ENCODE results near the gene TRIM29.

Gene TRIM29

DNA sequence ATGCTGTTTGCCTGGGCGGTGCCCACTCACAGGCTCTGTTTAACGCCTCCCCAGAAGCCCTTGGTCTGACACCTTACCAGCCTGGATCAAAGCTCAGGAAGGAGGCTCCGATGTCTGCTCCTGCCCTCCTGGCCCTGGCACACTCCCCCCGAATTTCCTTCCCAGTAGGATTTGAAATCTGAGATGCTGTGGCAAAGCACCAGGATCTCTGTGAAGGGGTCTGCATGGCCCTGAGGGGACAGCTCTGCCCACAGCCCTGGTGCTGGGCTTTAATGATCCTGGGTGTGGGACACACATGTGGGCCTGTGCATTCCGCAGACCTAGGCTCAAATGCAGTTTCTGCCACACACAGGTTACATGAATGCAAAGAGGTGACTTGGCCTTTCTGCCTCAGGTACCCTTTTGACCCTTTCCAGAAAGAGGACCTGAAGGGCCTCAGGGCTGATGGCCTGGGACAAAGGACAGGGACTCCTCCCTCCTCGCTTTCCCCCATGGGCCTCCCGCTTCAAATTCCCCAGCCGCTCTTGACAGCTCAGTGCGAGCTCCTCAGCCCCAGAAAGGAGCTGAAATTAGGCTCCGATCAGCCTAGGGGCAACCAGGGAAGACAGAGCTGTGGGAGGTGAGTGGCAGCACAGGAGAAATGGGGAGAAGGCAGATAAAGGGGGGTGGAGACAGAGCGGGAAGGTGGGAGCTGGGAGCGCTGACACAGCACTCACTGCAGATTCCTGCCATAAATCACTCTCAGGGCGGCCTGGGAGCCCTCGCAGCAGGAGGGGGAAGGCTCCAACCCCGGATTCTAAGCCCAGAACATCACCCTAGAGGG lies 41.3 kb downstream of the TRIM29 start:
- DNase-seq (ENCODE audit: low spot score): no peak

GRCh38 chr11:120095516-120095915 lies 42.4 kb downstream of the TRIM29 start:
- DNase-seq (ENCODE audit: low spot score): no peak

DNA sequence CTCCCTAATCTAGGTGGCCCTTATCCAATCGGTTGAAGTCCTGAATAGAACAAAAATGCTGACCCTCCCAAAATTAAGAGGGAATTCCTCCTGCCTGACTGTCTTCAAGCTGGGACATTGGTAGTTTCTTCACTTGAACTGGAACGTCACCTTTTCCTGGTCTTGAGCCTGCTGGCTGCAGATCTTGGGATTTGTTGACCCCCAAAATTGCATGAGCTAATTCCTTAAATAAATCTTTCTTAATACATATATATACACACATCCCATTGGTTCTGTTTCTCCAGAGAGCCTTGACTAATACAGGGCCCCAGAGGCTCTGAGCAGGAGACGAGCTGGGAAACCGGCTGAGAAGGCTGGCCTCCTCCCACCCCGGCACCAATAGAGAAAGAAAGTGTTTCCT lies 46.2 kb downstream of the TRIM29 start:
- DNase-seq (ENCODE audit: low spot score): no peak

- DNase-seq (ENCODE audit: low spot score): no peak
These were observed 46.8 kb downstream of the TRIM29 start for GRCh38 chr11:120091121-120091520.

GRCh38 chr11:120090411-120090810 lies 47.5 kb downstream of the TRIM29 start:
- no peak for DNase-seq (ENCODE audit: low spot score)

- no peak for DNase-seq (ENCODE audit: low spot score)
These were observed 48.6 kb downstream of the TRIM29 start for GRCh38 chr11:120089036-120090001.

DNA sequence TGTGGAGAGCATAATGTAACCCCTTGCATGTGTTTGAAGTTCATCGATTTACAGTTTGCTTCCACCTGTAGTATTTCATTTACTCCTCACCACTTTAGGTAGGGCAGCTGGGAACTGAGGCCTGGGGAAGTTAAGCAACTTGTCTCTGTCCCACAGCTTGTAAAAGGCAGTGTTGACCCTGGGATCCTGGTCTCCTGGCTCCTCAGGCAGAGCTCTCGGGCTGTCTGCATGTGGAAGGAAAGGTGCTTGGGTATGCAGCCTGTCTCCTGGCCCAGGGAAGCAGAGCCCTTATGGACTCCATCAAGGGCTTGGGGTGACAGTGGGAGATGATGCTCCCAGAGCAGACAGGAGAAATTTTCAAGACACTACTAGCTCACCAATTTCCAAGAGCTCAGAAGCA lies 49.9 kb downstream of the TRIM29 start:
- DNase-seq (ENCODE audit: low spot score): no peak

DNA sequence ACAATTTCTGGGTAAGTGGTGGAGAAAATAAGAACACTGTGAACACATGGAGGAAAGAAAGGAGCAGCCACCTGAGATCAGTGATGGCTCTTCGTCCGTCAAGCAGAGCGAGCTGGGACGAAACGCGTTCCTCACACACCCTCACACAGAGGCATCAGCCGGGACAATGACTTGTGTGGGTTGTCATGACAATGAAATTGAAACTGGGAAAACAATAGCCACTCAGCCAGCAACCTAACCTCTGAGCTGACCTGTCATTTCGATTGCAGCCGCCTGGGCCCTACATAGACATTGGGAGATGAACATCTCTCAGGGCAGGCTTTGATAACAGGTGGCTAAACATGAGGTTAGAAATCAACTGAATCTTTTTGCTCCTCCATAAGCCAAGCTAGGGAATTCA lies 51.3 kb downstream of the TRIM29 start:
- DNase-seq (ENCODE audit: low spot score): no peak

- peak; percentile 34 for DNase-seq (ENCODE audit: low spot score)
These were observed 57.9 kb downstream of the TRIM29 start for GRCh38 chr11:120079750-120080610.

DNA sequence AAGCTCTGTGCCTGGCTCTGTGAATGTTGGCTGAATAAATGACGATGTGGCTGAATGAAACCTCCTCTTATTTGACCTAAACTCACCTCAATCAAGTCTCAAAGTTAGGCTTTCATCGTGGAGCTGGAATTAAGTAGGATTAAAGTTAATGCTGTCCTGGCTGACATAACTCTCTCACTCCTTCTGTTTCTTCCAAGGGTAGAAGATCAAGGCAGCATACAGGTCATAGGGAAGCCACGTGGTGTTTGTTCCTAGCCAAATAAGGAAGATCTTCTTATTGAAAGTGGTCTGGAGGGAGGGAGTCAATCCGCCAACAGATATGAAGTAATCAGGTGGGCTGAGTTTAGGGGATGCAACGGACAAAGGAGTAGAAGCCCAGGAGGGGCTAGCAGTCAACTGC lies 59.5 kb downstream of the TRIM29 start:
- DNase-seq (ENCODE audit: low spot score): no peak

DNA sequence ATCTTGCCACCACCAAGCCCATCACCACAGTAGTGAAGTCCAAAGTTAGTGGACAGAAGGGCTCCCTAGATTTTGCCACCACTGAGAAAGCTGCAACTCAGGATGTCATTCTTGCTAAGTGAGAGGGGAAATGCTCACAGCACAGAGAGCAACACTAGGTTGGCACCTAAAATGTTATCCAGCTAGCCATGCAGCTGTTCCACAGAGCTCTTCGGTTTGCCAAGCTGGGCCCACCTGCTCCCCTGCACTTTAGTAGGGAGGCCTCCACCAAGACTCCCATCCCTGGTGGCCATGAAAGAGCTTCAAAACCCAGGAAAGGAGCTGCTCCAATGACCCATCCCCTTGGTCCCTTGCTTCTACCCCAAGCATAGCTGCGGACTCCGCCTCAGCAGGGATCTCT lies 63.8 kb downstream of the TRIM29 start:
- DNase-seq (ENCODE audit: low spot score): no peak

- no peak for DNase-seq (ENCODE audit: low spot score)
These were observed 64.7 kb downstream of the TRIM29 start for GRCh38 chr11:120073196-120073595.

DNA sequence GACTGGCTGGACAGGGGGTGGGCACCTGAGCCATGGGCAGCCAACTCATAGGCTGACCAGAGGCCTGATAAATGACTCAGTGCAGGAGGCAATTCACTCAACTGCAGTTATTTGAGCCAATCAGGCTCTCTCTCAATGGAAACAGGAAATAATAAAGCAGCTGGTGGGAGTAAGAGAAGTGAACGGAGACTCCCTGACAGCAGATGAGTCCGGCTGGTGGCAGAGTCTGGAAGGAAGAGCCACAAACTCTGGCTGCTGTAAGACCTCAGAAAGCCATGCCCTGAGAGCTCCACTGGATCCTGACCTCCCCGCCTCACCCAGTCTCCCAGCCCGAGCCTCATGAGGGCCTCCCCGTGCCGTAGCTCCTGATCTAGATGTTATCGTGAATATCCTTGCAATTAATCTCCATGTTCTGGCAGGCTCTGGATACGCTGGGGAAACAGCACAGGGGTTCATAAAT lies 69.8 kb downstream of the TRIM29 start:
- no peak for DNase-seq (ENCODE audit: low spot score)

- DNase-seq (ENCODE audit: low spot score): no peak
These were observed 70.3 kb downstream of the TRIM29 start for GRCh38 chr11:120067438-120068113.

DNA sequence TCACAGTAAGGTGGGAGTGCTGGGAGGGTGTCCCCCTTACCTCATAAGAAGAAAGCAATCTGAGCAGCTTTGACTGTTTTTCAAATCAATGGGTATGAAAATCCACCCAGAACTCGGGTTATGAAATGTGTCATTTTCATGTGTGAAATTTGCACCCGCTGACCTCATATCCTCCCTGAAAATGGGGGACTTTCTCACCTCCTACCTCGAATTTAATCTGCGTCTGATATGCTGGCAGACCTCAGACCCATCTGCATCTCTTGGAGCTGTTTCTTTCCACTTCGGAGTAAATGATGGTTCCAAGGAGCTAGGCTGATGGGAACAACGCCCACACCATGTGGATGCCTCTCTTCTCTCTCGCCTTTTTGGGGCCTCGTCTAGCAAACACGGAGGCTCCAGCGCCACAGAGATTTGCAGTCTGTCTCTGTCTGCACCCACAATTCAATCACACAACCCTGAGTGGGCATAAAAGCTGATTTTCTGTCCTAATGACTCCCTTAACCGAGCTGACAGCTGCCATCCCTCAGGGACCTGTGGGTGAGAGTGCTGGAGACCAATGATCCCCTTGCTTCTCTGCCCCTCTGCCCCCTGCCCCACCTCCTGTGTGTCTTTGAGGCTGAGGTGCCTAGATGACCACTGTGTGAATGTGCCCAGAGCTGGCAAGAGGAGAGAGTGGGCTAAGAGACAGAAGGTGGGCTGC lies 71.0 kb downstream of the TRIM29 start:
- DNase-seq (ENCODE audit: low spot score): no peak

- no peak for DNase-seq (ENCODE audit: low spot score)
These were observed 72.0 kb downstream of the TRIM29 start for GRCh38 chr11:120065876-120066275.

DNA sequence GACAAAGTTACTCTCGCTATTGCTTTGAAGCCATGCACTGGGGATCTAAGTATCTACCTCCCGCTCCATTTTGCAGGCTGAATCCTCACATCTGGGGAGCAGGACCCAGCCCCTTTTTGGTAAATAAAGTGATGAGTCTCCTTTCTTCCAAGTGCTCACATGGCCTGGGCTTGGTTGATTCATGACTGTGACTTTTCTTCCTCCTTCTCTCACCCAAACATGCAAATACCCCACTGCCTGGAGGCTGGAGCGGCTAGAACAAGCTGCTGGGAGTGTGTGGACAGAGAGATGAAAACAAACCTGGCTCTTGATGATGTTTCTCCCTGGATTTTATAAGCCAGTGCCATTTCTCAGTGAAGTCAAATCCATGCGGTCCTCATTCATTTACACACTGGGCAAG lies 72.7 kb downstream of the TRIM29 start:
- no peak for DNase-seq (ENCODE audit: low spot score)

DNA sequence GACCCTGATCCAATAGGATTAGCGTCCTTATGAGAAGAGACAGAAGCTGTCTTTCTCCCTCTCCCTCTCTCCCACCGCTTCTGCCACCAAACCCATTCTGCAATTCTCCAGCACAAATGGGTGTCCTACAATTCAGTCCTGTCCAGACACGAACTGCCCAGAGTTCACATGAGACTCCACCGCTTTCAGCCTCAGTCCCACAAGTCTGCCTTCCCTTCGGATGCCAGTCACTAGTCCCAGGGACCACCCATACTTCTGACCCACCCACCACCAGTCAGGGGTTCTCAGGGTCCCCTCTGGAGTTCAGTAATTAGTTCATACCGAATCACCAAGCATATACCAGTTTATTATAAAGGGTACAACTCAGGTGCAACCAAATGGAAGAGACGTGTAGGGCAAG lies 73.6 kb downstream of the TRIM29 start:
- no peak for DNase-seq (ENCODE audit: low spot score)

GRCh38 chr11:120063686-120064340 lies 74.1 kb downstream of the TRIM29 start:
- DNase-seq (ENCODE audit: low spot score): no peak

GRCh38 chr11:120062561-120062930 lies 75.4 kb downstream of the TRIM29 start:
- DNase-seq (ENCODE audit: low spot score): no peak

Data from NAMALWA (cell line).